VCaP (cell line): Measurements from ENCODE around the gene KLHL9.
A peak's percentile ranks its signal among the peaks of the same experiment; 100 is the strongest.

ENCODE experiments used
- H3K27ac ChIP-seq: fragments of 450-650 bp; 2 replicates; pipeline ENCODE4 v1.5.1; 2017
- TF ChIP-seq, protein P1 (sequence below): fragments of 450-650 bp; conservative IDR thresholded peaks from 2 replicates; pipeline ENCODE4 v1.5.1; 2017; ENCODE audit warnings: mild to moderate bottlenecking, moderate library complexity

The KLHL9 gene

DNA sequence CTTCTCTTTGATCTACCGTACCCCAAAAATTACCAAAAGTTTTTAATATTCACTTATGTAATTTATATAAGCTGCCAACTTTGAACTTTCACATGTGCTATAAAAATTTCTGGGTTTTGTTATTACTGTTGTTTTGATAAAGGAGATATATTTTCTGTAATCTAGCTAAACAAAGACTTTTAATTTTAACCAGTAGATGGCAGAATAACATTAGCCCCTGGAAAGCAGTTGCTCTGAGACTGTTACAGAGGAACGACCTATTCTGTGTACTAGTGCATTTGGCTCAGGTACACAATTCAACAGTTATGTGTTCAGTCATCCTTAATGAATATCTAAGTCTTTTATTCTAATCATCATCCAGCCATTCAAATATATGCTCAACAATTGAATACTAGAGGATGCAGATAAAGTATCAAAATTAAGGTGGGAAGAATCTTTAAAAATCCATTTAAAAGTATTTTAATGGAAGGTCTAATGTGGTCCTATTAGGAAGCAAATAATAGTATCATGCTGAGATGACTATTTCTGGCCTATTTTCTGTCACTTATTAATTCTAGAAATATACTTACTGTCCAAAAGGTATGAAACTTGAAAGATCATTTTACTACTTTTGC lies 8.6 kb downstream of the KLHL9 start:
- H3K27ac ChIP-seq, result no peak overlapping the region
- TF ChIP-seq, protein P1, sequence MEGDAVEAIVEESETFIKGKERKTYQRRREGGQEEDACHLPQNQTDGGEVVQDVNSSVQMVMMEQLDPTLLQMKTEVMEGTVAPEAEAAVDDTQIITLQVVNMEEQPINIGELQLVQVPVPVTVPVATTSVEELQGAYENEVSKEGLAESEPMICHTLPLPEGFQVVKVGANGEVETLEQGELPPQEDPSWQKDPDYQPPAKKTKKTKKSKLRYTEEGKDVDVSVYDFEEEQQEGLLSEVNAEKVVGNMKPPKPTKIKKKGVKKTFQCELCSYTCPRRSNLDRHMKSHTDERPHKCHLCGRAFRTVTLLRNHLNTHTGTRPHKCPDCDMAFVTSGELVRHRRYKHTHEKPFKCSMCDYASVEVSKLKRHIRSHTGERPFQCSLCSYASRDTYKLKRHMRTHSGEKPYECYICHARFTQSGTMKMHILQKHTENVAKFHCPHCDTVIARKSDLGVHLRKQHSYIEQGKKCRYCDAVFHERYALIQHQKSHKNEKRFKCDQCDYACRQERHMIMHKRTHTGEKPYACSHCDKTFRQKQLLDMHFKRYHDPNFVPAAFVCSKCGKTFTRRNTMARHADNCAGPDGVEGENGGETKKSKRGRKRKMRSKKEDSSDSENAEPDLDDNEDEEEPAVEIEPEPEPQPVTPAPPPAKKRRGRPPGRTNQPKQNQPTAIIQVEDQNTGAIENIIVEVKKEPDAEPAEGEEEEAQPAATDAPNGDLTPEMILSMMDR, result peak; percentile 94

DNA sequence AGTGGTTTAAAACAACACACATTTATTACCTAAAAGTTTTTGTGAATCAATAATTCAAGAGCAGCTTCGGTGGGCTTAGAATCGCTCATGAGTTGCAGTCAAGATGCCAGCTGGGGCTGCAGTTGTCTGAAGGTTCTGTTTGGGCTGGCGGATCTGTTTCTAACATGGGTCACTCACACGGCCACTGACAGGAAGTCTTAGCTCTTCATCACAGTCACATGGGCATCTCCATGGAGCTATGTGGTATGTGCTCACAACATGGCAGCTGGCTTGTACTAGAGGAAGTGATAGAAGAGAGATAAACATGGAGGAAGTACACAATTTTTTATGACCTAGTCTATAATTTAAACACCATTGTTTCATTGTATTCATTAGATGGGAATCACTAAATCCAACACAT lies 11.2 kb downstream of the KLHL9 start:
- TF ChIP-seq, protein P1, result no peak

GRCh38 chr9:21322911-21323461 lies 12.2 kb downstream of the KLHL9 start:
- no peak overlapping the region for H3K27ac ChIP-seq
- TF ChIP-seq, protein P1, result no peak

More for the DNA sequence above, 11.2 kb downstream of the KLHL9 start:
- H3K27ac ChIP-seq, result no peak overlapping the region

DNA sequence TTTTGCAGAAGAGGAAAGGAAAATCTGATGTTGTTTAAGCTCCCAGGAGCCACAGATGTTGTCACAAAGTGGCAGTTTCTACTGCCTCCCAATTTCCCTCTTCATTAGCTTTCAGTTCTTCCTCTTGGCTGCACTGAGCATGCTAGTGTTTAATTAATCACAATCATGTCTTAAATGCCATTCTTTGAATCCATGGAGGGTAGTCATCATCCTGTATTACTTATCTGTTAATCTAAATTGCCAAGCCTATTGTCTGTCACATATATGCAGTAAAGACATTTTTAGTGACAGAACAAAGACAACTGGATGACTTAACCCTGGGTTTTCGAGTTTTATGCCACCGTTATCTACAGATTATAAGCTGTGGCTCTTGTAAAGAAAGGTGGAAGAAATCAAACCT lies 14.7 kb downstream of the KLHL9 start:
- TF ChIP-seq, protein P1, result no peak
- no peak overlapping the region for H3K27ac ChIP-seq

DNA sequence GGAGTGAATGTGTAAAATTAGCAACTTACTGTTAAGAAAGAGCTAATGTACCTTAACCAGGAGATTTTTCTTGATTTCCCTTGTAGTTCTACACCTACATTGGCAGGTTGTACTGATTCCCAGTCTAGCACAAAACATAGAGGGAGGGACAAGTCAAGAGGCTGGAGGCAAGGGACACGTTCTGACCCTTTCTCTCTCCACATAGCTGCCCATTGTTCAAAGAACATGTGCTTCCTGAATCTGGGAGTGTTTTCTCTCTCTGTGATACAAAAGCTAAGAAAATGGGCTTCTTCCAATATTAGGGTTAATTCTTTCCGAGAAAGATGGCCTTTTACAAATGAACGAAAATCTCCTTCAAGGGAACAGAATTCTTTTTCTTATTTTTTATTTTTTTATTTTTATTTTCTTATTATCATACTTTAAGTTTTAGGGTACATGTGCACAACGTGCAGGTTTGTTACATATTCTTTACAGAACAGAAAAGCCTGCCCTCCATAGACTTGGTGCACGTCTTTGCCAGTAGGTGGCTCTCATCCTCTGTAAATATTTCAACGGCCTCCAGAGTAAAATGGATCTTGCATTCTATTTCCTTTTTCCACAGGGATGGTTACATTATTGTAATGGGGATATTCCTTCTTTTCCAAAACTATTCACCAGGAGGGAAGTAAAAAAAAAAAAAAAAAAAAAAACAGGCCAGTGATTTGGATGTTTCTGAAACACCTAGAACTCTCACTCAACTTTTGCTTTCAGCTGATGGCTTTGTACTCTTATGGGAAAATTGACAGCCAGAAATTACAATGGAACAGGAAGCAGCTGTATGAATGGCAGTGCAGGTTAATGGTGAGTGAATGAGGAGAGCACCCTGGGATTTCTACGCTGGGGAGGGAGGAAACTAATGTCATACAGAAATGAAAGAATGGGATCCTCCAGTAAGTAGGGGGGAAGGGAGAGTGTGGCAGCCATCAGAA lies 17.0 kb downstream of the KLHL9 start:
- no peak overlapping the region for H3K27ac ChIP-seq
- TF ChIP-seq, protein P1, result peak; percentile 92

GRCh38 chr9:21316860-21317259 lies 18.3 kb downstream of the KLHL9 start:
- TF ChIP-seq, protein P1, result no peak
- peak overlapping the region; percentile 44 for H3K27ac ChIP-seq
